ENCODE results near the gene E4F1.

GRCh38 chr16:2179107-2179501 is 44.3 kb upstream of the E4F1 start:
- TF ChIP-seq POLR2A (IDR thresholded peaks at IDR 0.05) = no peak
- TF ChIP-seq, protein P1, sequence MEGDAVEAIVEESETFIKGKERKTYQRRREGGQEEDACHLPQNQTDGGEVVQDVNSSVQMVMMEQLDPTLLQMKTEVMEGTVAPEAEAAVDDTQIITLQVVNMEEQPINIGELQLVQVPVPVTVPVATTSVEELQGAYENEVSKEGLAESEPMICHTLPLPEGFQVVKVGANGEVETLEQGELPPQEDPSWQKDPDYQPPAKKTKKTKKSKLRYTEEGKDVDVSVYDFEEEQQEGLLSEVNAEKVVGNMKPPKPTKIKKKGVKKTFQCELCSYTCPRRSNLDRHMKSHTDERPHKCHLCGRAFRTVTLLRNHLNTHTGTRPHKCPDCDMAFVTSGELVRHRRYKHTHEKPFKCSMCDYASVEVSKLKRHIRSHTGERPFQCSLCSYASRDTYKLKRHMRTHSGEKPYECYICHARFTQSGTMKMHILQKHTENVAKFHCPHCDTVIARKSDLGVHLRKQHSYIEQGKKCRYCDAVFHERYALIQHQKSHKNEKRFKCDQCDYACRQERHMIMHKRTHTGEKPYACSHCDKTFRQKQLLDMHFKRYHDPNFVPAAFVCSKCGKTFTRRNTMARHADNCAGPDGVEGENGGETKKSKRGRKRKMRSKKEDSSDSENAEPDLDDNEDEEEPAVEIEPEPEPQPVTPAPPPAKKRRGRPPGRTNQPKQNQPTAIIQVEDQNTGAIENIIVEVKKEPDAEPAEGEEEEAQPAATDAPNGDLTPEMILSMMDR (IDR thresholded peaks at IDR 0.05) = no peak
- TF ChIP-seq POLR2AphosphoS5 (IDR thresholded peaks at IDR 0.05) = no peak
- no peak for TF ChIP-seq EP300 (IDR thresholded peaks at IDR 0.05)
